Measurements from ENCODE around the gene TMA7B.

Gene TMA7B
- total RNA-seq: 0 to 0.36 (median 0.07) reads per million in 18 experiments

- peak; percentile 40 to 67 for DNase-seq
Measured at GRCh38 chr22:39959640-39960447, at the start of gene TMA7B. TSS of gene TMA7B (plus strand) at chr22:39960397. CDS start at chr22:39964375, 3,978 bp downstream.

- no peak for DNase-seq
Measured at GRCh38 chr22:39910876-39911613, 49.2 kb upstream of the TMA7B start.

- DNase-seq: no peak
Measured at GRCh38 chr22:39913321-39913720, 46.9 kb upstream of the TMA7B start.

GRCh38 chr22:39913886-39914285 lies 46.3 kb upstream of the TMA7B start:
- DNase-seq: no peak

- no peak for DNase-seq
Measured at GRCh38 chr22:39914584-39914983, 45.6 kb upstream of the TMA7B start.

- no peak for DNase-seq
Measured at GRCh38 chr22:39915295-39915726, 44.9 kb upstream of the TMA7B start.

GRCh38 chr22:39916496-39916895 lies 43.7 kb upstream of the TMA7B start:
- DNase-seq: no peak

- no peak for DNase-seq
Measured at GRCh38 chr22:39917197-39917643, 43.0 kb upstream of the TMA7B start.

- DNase-seq: peak in 1 of 2 donors; percentile 29
Measured at GRCh38 chr22:39917776-39918495, 42.3 kb upstream of the TMA7B start.

- no peak for DNase-seq
Measured at GRCh38 chr22:39920134-39920743, 40.0 kb upstream of the TMA7B start.

GRCh38 chr22:39923696-39924095 lies 36.5 kb upstream of the TMA7B start:
- DNase-seq: no peak

- DNase-seq: no peak
Measured at GRCh38 chr22:39924286-39924685, 35.9 kb upstream of the TMA7B start.

- DNase-seq: no peak
Measured at GRCh38 chr22:39925273-39925672, 34.9 kb upstream of the TMA7B start.

GRCh38 chr22:39925909-39926679 lies 34.1 kb upstream of the TMA7B start:
- DNase-seq: peak; percentile 17 to 26

- DNase-seq: no peak
Measured at GRCh38 chr22:39926753-39927152, 33.4 kb upstream of the TMA7B start.

GRCh38 chr22:39927544-39927943 lies 32.7 kb upstream of the TMA7B start:
- no peak for DNase-seq

GRCh38 chr22:39928536-39929520 lies 31.4 kb upstream of the TMA7B start:
- peak in 1 of 2 donors; percentile 61 for DNase-seq

GRCh38 chr22:39931251-39931650 lies 28.9 kb upstream of the TMA7B start:
- no peak for DNase-seq

- DNase-seq: no peak
Measured at GRCh38 chr22:39932166-39932565, 28.0 kb upstream of the TMA7B start.

GRCh38 chr22:39932918-39933649 lies 27.1 kb upstream of the TMA7B start:
- DNase-seq: peak; percentile 32 to 46

Measured in inflammatory macrophage (primary cell).